Immature natural killer cell (primary cell): ENCODE results near the gene TVP23A. TPM values are rescaled to one million over a fixed set of nuclear protein-coding genes. Genes with fewer than 3 reads are reported as not detected.
"Not testable (repeated sequence)": the region's sequence is repeated elsewhere in the genome, so short reads cannot be mapped to it uniquely, and the experiment has no call there.

Source experiments
- DNase-seq, 3 donors: peaks; one replicate each; pipeline ENCODE4 v3.0.0; 2022; ENCODE audit warnings: mixed read lengths in 1 of 3
- H3K27ac Mint-ChIP-seq, 6 donors: one replicate each; pipeline ENCODE4 v1.8.0; 2020; ENCODE audit warnings: mixed read lengths in 6 of 6, mild to moderate bottlenecking in 5 of 6, inconsistent platforms in 4 of 6, moderate library complexity in 3 of 6
- H3K27me3 Mint-ChIP-seq, 3 donors: one replicate each; pipeline ENCODE4 v1.8.0; 2020 to 2021; ENCODE audit warnings: low read depth in 3 of 3, mild to moderate bottlenecking in 3 of 3, mixed read lengths in 3 of 3, moderate library complexity in 3 of 3, inconsistent platforms in 1 of 3
- H3K36me3 Mint-ChIP-seq, 3 donors: one replicate each; pipeline ENCODE4 v1.8.0; 2020; ENCODE audit warnings: mixed read lengths in 3 of 3, inconsistent platforms in 2 of 3, mild to moderate bottlenecking in 2 of 3
- H3K4me1 Mint-ChIP-seq, 2 donors: one replicate each; pipeline ENCODE4 v1.8.0; 2020; ENCODE audit warnings: inconsistent platforms in 2 of 2, mild to moderate bottlenecking in 2 of 2, mixed read lengths in 2 of 2, moderate library complexity in 1 of 2
- H3K4me3 Mint-ChIP-seq, 5 donors: one replicate each; pipeline ENCODE4 v1.8.0; 2020; ENCODE audit warnings: mild to moderate bottlenecking in 5 of 5, mixed read lengths in 5 of 5, inconsistent platforms in 3 of 5, moderate library complexity in 3 of 5
- H3K9me3 Mint-ChIP-seq, 6 donors: one replicate each; pipeline ENCODE4 v1.8.0; 2020; ENCODE audit warnings: mild to moderate bottlenecking in 6 of 6, mixed read lengths in 6 of 6, inconsistent platforms in 4 of 6, moderate library complexity in 3 of 6
- polyA plus RNA-seq, 3 donors: library from polyadenylated mRNA; unstranded; fragments of 300-500 nt; fragmentation: Illumina TruSeq; gene quantifications; one replicate each; pipeline ENCODE4 v1.2.3, GENCODE V29; 2021

The TVP23A gene
- polyA plus RNA-seq, 3 donors from 2014 or later = 0.09 to 0.46 (median 0.14) TPM

DNA sequence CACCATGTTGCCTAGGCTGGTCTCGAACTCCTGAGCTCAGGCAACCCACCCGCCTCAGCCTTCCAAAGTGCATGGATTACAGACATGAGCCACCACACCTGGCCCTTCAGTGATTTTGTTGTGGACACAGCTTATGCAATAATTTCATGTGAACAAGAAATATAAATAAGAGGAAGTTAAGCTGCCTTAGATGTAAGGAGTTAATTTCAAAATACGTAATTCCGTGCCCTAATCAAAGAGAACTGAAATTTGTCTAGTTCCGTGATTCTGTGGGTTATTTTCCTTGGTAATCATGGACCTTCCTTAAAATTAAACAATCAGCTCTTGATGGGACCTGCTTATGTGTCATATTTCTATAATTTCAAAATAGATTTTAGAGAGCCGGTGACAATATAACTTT lies 11.9 kb downstream of the TVP23A start:
- no peak for DNase-seq
- H3K27ac Mint-ChIP-seq = no peak overlapping the region
- no peaks in the 10 kb centered on the region for H3K4me1 Mint-ChIP-seq
- H3K4me3 Mint-ChIP-seq = no peak overlapping the region
- no peaks in the 10 kb centered on the region for H3K36me3 Mint-ChIP-seq
- no peaks in the 10 kb centered on the region for H3K9me3 Mint-ChIP-seq
- H3K27me3 Mint-ChIP-seq = peaks cover 0 to 2% (median 2%) of the 10 kb centered on the region in 3 donors

DNA sequence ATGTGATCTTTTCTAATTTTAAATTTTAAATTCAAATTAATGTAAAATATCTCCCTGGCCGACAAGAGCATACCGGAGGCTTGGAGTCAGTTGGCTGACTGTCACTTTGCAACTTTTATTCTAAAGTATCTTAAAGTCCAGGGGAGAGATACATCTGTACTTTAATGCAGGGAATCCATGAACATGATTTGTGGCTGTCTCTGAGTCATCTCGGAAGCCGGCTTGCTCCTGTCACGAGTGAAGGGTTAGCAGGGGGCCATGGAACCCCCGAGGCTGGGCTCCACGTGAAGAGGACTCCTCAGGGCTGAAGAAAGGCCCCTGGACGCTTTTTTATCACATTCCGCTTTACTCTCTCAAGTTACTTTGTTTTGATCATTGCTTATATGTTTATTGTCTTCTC lies 13.3 kb downstream of the TVP23A start:
- H3K9me3 Mint-ChIP-seq = no peaks in the 10 kb centered on the region
- no peak overlapping the region for H3K4me3 Mint-ChIP-seq
- DNase-seq = no peak
- no peaks in the 10 kb centered on the region for H3K4me1 Mint-ChIP-seq
- H3K36me3 Mint-ChIP-seq = no peaks in the 10 kb centered on the region
- H3K27me3 Mint-ChIP-seq = peaks cover 0 to 2% (median 2%) of the 10 kb centered on the region in 3 donors
- no peak overlapping the region for H3K27ac Mint-ChIP-seq

DNA sequence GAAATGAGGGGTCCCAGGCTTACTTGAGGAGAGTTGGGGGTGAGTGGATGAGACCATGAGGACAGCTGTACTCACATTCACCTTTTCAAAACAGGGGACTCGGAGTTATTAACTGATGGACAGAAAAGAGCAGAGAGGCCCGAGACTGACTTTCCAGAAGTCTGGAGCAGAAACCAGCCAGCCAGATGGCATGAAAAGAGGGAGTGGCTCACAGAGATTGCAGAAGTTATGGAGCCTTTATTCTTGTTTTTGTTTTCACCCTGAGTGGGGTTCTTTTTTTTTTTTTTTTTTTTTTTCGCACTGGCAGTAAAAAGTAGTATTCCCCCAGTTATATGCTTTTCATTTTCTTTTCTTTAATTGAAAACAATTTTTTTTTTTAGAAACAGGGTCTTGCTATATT lies 18.9 kb downstream of the TVP23A start:
- Mint-ChIP-seq H3K27me3 (peaks cover 0 to 2% (median 1%) of the 10 kb centered on the region in 3 donors), H3K4me3 (no peak overlapping the region), H3K4me1 (no peaks in the 10 kb centered on the region), H3K9me3 (no peaks in the 10 kb centered on the region), H3K36me3 (no peaks in the 10 kb centered on the region), H3K27ac (no peak overlapping the region)
- no peak for DNase-seq

DNA sequence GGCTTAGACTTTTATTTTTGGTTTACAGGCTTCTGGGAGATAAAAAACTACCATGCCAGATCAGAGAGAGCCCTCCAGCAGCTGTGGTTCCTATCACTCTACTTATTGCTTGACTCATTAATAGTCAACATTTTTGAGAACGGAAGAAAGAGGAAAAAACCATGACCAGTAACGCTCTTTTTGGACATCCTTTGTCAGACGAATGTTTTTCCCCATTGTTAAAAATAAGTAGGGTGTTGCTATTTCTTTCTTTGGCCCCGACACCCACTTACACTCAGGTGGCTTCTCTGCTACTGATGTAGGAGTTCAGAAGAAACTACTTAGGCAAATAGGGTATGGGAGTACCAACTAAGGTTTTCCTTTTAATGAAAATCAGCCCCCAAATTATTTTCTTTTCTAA lies 27.5 kb downstream of the TVP23A start:
- Mint-ChIP-seq H3K27me3 (peaks cover 0 to 3% (median 0%) of the 10 kb centered on the region in 3 donors), H3K4me1 (no peaks in the 10 kb centered on the region), H3K4me3 (no peak overlapping the region), H3K27ac (no peak overlapping the region), H3K36me3 (no peaks in the 10 kb centered on the region), H3K9me3 (no peaks in the 10 kb centered on the region)
- DNase-seq = no peak

DNA sequence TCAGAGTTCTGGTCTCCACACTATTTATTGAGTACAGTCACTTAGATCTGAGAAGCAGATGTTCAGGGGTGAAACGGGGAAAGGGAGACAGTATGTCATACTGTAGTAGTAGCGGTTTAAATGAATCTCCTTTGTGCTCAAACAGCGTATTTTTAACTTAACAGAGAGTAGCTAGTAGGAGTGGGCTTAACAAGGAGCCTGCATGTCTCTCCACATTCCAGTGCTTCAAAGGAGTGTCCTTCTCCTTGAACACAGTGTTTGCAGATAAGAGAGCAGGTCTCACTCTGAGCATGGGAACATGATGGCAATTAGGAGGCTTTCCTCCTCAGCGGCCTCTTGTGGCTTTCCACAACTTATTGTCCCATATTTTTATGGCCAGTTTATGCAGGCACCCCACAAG lies 30.0 kb downstream of the TVP23A start:
- not testable (repeated sequence) for H3K4me1 Mint-ChIP-seq, H3K4me3 Mint-ChIP-seq, H3K36me3 Mint-ChIP-seq, DNase-seq, H3K27me3 Mint-ChIP-seq, H3K9me3 Mint-ChIP-seq, H3K27ac Mint-ChIP-seq

DNA sequence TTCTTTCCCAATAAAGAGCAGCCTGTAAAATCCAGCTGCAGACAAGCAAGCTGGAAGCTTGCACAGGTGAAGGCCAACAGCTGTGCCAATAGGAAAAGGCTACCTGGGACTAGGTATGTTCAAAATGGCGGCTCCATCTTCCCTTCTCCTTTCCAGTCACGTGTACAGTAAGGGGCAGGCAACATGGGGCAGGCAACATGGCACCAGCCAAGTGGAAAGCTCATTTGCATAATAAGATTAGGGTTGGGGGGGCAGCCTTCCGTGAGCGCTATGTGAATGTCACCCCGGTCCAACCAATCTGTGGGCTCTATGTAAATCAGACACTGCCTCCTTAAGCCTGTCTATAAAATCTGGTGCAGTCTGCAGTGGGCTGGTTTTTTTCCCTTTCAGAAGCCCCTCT lies 31.3 kb downstream of the TVP23A start:
- no peak overlapping the region for H3K27ac Mint-ChIP-seq
- H3K27me3 Mint-ChIP-seq = peaks cover 0 to 3% (median 0%) of the 10 kb centered on the region in 3 donors
- no peaks in the 10 kb centered on the region for H3K36me3 Mint-ChIP-seq
- H3K4me3 Mint-ChIP-seq = no peak overlapping the region
- DNase-seq = no peak
- H3K9me3 Mint-ChIP-seq = no peaks in the 10 kb centered on the region
- no peaks in the 10 kb centered on the region for H3K4me1 Mint-ChIP-seq

DNA sequence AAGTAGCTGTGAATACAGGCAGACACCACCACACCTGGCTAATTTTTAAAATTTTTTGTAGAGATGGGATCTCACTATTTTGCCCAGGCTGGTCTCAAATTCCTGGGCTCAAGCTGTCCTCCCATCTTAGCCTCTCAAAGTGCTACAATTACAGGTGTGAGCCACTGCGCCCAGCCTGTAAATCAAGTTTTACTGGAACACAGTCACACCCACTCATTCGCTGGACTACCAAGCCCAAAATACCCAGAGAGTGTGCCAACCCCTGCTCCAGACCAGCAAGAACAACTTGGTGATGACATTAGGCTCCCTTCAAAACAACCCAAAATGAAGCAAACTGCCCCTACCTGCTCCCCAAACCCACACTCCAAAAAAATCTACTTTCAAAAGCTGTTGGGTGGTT lies 36.0 kb downstream of the TVP23A start:
- peaks cover 0 to 4% (median 0%) of the 10 kb centered on the region in 3 donors for H3K36me3 Mint-ChIP-seq
- H3K27ac Mint-ChIP-seq = no peak overlapping the region
- H3K4me1 Mint-ChIP-seq = no peaks in the 10 kb centered on the region
- peaks cover 0 to 5% (median 0%) of the 10 kb centered on the region in 3 donors for H3K27me3 Mint-ChIP-seq
- H3K4me3 Mint-ChIP-seq = no peak overlapping the region
- H3K9me3 Mint-ChIP-seq = no peaks in the 10 kb centered on the region
- DNase-seq = no peak

DNA sequence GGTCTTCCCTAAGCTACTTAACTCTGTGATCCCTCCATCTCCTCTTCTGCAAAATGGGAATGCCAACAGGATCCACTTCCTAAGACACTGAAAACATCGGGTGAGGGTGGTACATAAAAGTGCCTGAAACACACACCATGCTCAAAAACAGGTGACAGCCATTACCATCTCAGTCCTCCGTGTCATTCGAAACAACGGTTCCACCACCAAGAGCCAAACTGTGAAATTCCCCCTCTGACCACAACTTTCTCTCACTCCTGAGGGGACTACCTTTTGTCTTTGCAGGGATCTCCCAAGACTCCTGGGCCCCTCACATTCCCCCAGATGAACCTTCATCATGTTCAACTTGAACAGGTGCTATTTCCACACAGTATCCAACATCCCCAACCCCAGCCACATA lies 38.0 kb downstream of the TVP23A start:
- H3K27ac Mint-ChIP-seq = no peak overlapping the region

DNA sequence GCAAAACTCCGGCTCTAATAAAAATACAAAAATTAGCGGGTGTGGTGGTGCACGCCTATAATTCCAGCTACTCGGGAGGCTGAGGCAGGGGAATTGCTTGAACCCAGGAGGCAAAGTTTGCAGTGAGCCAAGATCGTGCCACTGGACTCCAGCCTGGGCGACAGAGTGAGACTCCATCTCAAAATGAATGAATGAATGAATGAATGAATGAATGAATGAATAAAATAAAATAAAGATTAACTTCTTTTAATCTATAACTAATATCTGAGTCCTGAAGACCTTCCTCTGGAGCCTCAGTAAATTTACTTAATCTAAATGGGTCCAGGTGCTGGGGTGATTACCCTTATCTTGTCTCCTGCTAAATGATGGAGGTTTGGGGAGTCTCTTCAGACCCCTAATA lies 38.7 kb downstream of the TVP23A start:
- not testable (repeated sequence) for DNase-seq, H3K36me3 Mint-ChIP-seq, H3K27me3 Mint-ChIP-seq, H3K9me3 Mint-ChIP-seq, H3K27ac Mint-ChIP-seq, H3K4me3 Mint-ChIP-seq
- H3K4me1 Mint-ChIP-seq = peaks cover 5 to 13% of the 10 kb centered on the region in 2 donors

More for the DNA sequence above, 38.0 kb downstream of the TVP23A start:
- no peak for DNase-seq
- Mint-ChIP-seq H3K27me3 (peaks cover 1 to 5% (median 5%) of the 10 kb centered on the region in 3 donors), H3K4me3 (no peak overlapping the region), H3K36me3 (peaks cover 0 to 4% (median 0%) of the 10 kb centered on the region in 3 donors), H3K4me1 (peaks cover 4 to 9% of the 10 kb centered on the region in 2 donors), H3K9me3 (no peaks in the 10 kb centered on the region)

DNA sequence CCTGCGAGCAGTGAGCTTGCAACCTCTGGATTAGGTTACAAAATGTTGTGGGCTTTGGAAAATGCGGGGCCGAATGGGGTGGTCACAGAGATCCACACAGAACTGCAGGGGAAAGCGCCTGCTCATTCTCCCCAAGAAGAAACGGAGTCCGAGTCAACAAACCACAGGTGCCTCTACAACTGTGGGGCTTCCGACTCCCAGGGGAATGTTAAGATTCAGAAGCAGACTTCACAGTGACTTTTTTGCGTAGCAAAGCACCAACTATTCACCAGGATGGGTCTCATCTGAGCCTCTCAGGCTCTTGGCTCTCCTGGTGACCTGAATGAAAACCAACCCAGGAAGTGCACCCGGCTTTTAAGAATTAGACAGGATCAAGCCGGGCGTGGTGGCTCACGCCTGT lies 41.2 kb downstream of the TVP23A start:
- H3K36me3 Mint-ChIP-seq = peaks cover 0 to 4% (median 0%) of the 10 kb centered on the region in 3 donors
- DNase-seq = no peak
- no peak overlapping the region for H3K4me3 Mint-ChIP-seq
- peaks cover 1 to 5% (median 5%) of the 10 kb centered on the region in 3 donors for H3K27me3 Mint-ChIP-seq
- no peak overlapping the region for H3K27ac Mint-ChIP-seq
- no peaks in the 10 kb centered on the region for H3K9me3 Mint-ChIP-seq
- peaks cover 5 to 13% of the 10 kb centered on the region in 2 donors for H3K4me1 Mint-ChIP-seq

DNA sequence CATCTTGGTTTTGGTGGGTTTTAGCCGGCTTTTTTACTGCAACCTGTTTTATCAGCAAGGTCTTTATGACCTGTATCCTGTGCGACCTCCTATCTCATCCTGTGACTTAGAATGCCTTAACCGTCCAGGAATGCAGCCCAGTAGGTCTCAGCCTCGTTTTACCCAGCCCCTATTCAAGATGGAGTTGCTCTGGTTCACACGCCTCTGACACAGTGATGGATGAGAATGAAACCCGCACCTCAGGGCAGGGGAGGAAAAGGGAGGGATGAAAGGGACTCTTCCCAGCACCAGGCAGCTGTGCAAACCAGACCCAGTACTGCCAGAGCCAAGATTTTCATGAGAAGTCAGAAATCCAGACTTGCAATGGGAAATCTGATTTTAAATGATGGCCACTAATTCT lies 41.7 kb downstream of the TVP23A start:
- H3K27me3 Mint-ChIP-seq, DNase-seq, H3K27ac Mint-ChIP-seq, H3K4me3 Mint-ChIP-seq, H3K9me3 Mint-ChIP-seq, H3K36me3 Mint-ChIP-seq: not testable (repeated sequence)
- peaks cover 5 to 13% of the 10 kb centered on the region in 2 donors for H3K4me1 Mint-ChIP-seq

DNA sequence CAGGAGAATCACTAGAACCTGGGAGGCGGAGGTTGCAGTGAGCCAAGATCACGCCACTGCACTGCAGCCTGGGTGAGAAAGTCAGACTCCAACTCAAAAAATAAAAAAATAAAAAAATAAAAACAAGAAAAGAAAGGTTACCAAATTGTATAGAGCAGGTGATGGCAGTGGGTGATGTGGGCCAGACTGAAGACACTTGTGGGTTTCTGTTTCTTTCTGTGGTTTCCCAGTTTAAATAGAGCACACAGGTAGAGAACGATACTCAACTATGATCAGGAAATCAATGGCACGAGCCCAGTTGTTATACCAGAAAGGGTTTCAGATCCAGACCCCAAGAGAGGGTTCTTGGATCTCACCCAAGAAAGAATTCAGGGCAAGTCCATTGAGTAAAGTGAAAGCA lies 42.3 kb downstream of the TVP23A start:
- Mint-ChIP-seq H3K27me3 (peaks cover 0 to 5% (median 1%) of the 10 kb centered on the region in 3 donors), H3K27ac (peak overlapping the region in 3 of 6 donors; percentile 40 to 47 (median 40)), H3K4me1 (peaks cover 5 to 19% of the 10 kb centered on the region in 2 donors), H3K4me3 (peak overlapping the region in 1 of 5 donors; percentile 8), H3K9me3 (no peaks in the 10 kb centered on the region), H3K36me3 (no peaks in the 10 kb centered on the region)
- DNase-seq = peak in 2 of 3 donors; percentile 26 to 29

DNA sequence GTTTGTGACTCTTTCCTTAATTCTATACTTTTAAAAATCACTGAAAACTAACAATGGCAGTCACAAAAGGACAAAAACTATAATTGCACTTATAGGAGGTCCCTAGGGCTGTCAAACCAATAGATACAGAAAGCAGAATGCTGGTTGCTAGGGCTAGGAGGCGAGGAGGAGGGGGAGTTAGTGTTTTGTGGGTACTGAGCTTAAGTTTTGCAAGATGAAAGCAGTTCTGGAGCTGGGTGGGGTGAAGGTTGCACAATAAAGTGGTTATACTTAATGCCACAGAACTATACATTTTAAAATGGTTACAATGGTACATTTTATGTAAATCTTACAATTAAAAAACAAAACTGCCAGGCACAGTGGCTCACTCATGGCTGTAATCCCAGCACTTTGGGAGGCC lies 47.7 kb downstream of the TVP23A start:
- Mint-ChIP-seq H3K27me3 (peaks cover 0 to 3% (median 2%) of the 10 kb centered on the region in 3 donors), H3K9me3 (no peaks in the 10 kb centered on the region), H3K4me1 (peaks cover 38 to 55% of the 10 kb centered on the region in 2 donors), H3K4me3 (peak overlapping the region; percentile 11 to 52 (median 36)), H3K27ac (peak overlapping the region in 5 of 6 donors; percentile 66 to 78 (median 72)), H3K36me3 (peaks cover 0 to 11% (median 4%) of the 10 kb centered on the region in 3 donors)
- DNase-seq = peak in 2 of 3 donors; percentile 39 to 47

DNA sequence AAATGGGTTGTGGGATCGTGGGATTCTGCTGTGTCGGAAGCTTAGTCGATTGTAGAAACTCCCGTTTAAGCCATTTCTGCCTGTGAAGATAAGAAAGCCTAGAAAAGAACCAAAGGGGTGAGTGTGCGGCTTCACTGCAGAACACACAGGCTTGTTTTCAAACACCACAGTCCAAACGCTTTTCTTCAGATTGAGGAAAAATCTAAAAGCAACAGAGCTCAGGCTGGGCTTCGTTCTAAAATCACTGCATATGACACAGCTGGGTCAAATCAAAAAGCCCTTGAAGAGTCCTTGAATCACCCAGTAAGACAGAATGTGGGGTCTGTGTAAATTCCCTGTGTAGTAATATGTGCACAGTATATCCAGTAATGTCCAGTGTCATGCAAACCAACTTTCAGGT lies 49.2 kb downstream of the TVP23A start:
- Mint-ChIP-seq H3K27ac (peak overlapping the region in 2 of 6 donors; percentile 74 to 75), H3K36me3 (peaks cover 0 to 12% (median 4%) of the 10 kb centered on the region in 3 donors), H3K9me3 (no peaks in the 10 kb centered on the region), H3K27me3 (peaks cover 0 to 3% (median 2%) of the 10 kb centered on the region in 3 donors), H3K4me3 (no peak overlapping the region), H3K4me1 (peaks cover 52 to 66% of the 10 kb centered on the region in 2 donors)
- no peak for DNase-seq

DNA sequence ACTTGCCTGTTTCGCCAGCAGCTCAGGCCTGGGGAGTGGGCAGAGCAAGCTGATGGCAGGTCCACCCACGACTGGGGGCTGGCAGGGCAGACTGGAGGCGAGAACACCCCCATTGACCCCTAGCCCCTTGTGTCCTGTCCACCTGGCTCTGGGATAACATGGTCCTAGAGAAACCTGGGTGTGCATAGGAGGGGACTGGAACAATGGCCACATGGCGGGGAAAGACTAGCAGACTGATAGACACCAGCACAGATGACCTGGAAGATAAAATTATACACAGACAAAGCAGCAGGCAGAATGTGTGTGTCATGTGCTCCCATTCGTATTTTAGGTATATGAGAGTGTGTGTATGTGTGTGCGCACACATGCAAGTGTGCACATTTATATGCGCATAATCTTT lies 51.5 kb downstream of the TVP23A start:
- peaks cover 10 to 29% (median 15%) of the 10 kb centered on the region in 3 donors for H3K36me3 Mint-ChIP-seq
- H3K27ac Mint-ChIP-seq = peak overlapping the region; percentile 85 to 91 (median 90)
- H3K9me3 Mint-ChIP-seq = no peaks in the 10 kb centered on the region
- peaks cover 0 to 6% (median 2%) of the 10 kb centered on the region in 3 donors for H3K27me3 Mint-ChIP-seq
- peaks cover 71 to 82% of the 10 kb centered on the region in 2 donors for H3K4me1 Mint-ChIP-seq
- no peak overlapping the region for H3K4me3 Mint-ChIP-seq
- no peak for DNase-seq
